GM12878 (cell line): ENCODE measurements around the gene CNTD1. TPM values are rescaled to one million over a fixed set of nuclear protein-coding genes. Genes with fewer than 3 reads are reported as not detected.

Source experiments
- ATAC-seq: fragments of 200-7000 bp; cut with Tn5 transposase; 3 replicates; pipeline ENCODE4 v1.9.1; 2020; ENCODE audit warnings: mild to moderate bottlenecking, moderate library complexity
- BruUV-seq: library from RNA; stranded (reverse); fragments of 400-500 nt; replicated peaks from 2 replicates; lab custom pipeline; 2021; lab: Mats Ljungman, UMichigan
- CTCF ChIA-PET: fragments of 300-600 bp; sonication (Branson Sonifier 250); formaldehyde crosslinking; extraction: SDS; loops from one replicate; lab custom pipeline; 2021; ENCODE audit warnings: inconsistent platforms; lab: Yijun Ruan, JAX
- POLR2A ChIA-PET: fragments of 350-600 bp; formaldehyde crosslinking; extraction: SDS; loops from one replicate; lab custom pipeline; 2021; ENCODE audit warnings: inconsistent platforms; lab: Charles Lee
- RAD21 ChIA-PET: fragments of 300-600 bp; sonication (Branson Sonifier 250); formaldehyde crosslinking; loops from one replicate; lab custom pipeline; 2023; ENCODE audit warnings: antibody characterized with exemption; ENCODE audit not compliant: unreplicated experiment; lab: Charles Lee
- SMC1A ChIA-PET: fragments of 300-600 bp; sonication (Branson Sonifier 250); formaldehyde crosslinking; loops from one replicate; lab custom pipeline; 2023; ENCODE audit not compliant: unreplicated experiment, uncharacterized antibody; lab: Charles Lee
- DNase-seq: peaks from one replicate; pipeline ENCODE4 v3.0.0-alpha.2; 2011; ENCODE audit warnings: low read depth, low spot score
- FAIRE-seq: peaks from 3 replicates; lab custom pipeline; 2011; peaks lifted over from hg19 to GRCh38; lab: Jason Lieb, UNC
- H2AFZ ChIP-seq: 2 replicates; pipeline ENCODE4 v1.6.0; 2011; ENCODE audit warnings: low read depth, low read length, control low read depth; ENCODE audit not compliant: control insufficient read depth
- H3K27ac ChIP-seq: 2 replicates; pipeline ENCODE4 v1.5.1; 2011; ENCODE audit warnings: control low read depth; ENCODE audit not compliant: control insufficient read depth, insufficient read depth
- H3K27me3 ChIP-seq, 2 experiments: replicated peaks in 1 of 2; 2 replicates each; pipeline versions ENCODE4 v1.6.0 to v1.6.1; 2011; ENCODE audit warnings: low read length in 1 of 2; ENCODE audit not compliant: control insufficient read depth in 2 of 2, insufficient read depth in 2 of 2
- H3K36me3 ChIP-seq, 2 experiments: 2 replicates each; pipeline ENCODE4 v1.5.1; 2011; ENCODE audit warnings: low read length in 1 of 2; ENCODE audit not compliant: control insufficient read depth in 2 of 2, insufficient read depth in 2 of 2
- H3K4me1 ChIP-seq: 2 replicates; pipeline ENCODE4 v1.6.1; 2011; ENCODE audit warnings: mild to moderate bottlenecking, low read length, moderate library complexity, mixed read lengths; ENCODE audit not compliant: control insufficient read depth, insufficient read depth
- H3K4me2 ChIP-seq: 2 replicates; pipeline ENCODE4 v1.6.0; 2011; ENCODE audit warnings: control low read depth; ENCODE audit not compliant: control insufficient read depth, insufficient read depth
- H3K4me3 ChIP-seq: fragments of 200-600 bp; sonication (generic); 2 replicates; pipeline ENCODE4 v1.5.1; 2016
- H3K79me2 ChIP-seq: 2 replicates; pipeline ENCODE4 v1.6.0; 2011; ENCODE audit warnings: low read length; ENCODE audit not compliant: control insufficient read depth, insufficient read depth
- H3K9ac ChIP-seq: 2 replicates; pipeline ENCODE4 v1.8.0; 2011; ENCODE audit warnings: low read length, control low read depth, mixed read lengths; ENCODE audit not compliant: control insufficient read depth, insufficient read depth
- H3K9me3 ChIP-seq: replicated peaks from 3 replicates; pipeline ENCODE4 v1.5.1; 2011; ENCODE audit warnings: mild to moderate bottlenecking, low read length; ENCODE audit not compliant: control insufficient read depth, insufficient read depth
- H4K20me1 ChIP-seq: 2 replicates; pipeline ENCODE4 v1.6.0; 2011; ENCODE audit not compliant: control insufficient read depth, insufficient read depth
- ATF7 ChIP-seq: fragments of 450-650 bp; IDR thresholded peaks from 2 replicates; pipeline ENCODE4 v1.6.1; 2016; ENCODE audit warnings: low read depth, mild to moderate bottlenecking
- KAT2A ChIP-seq: conservative IDR thresholded peaks from 2 replicates; pipeline ENCODE4 v1.6.1; 2011; ENCODE audit warnings: low read depth, low read length; ENCODE audit not compliant: control insufficient read depth
- MEF2B ChIP-seq: fragments of 450-650 bp; IDR thresholded peaks from 2 replicates; pipeline ENCODE4 v1.6.1; 2018; ENCODE audit warnings: mild to moderate bottlenecking, moderate library complexity; ENCODE audit not compliant: partially characterized antibody, poor library complexity, severe bottlenecking
- NFYA ChIP-seq: IDR thresholded peaks from 2 replicates; pipeline ENCODE4 v1.6.1; 2011; ENCODE audit warnings: low read depth, mild to moderate bottlenecking, low read length, improper control_type of control experiment, borderline replicate concordance
- WGBS: methylation state at CpG from one replicate; pipeline ENCODE4 v1.1.6; 2016; ENCODE audit warnings: low lambda C conversion rate; ENCODE audit not compliant: insufficient replicate concordance, insufficient coverage; ENCODE audit errors: missing lambda C conversion rate; 5-methylcytosine and 5-hydroxymethylcytosine counted together
- in situ Hi-C: fragments of 300-500 bp; cut with MboI; formaldehyde crosslinking; loops from 9 replicates; pipeline ENCODE4 v1.14.3; 2018; ENCODE audit warnings: mixed read lengths
- intact Hi-C: fragments of 100-400 bp; cut with micrococcal nuclease; formaldehyde crosslinking; loops from one replicate; pipeline ENCODE4 v1.14.2; 2022; ENCODE audit not compliant: unreplicated experiment
- polyA plus RNA-seq, 11 experiments: library from polyadenylated mRNA; depleted of rRNA in 4 of 11; unstranded in 6 of 11; stranded (reverse) in 5 of 11; fragments of >200 nt; fragmentation: Nextera tagmentation in 4 of 11; fragmentation: Illumina TruSeq in 1 of 11; extraction: Ambion mirVana in 4 of 11; extraction: Trizol in 1 of 11; gene quantifications; 1 replicate in 1 of 11; 2 replicates in 10 of 11; pipeline versions ENCODE4 v1.2.1 to v1.2.3, GENCODE V29; 2011 to 2016; ENCODE audit warnings: inconsistent platforms in 2 of 11, missing spikeins in 2 of 11, low read depth in 1 of 11
- total RNA-seq, 4 experiments: library from RNA; depleted of rRNA in 3 of 4; stranded (reverse); fragments of >200 nt in 3 of 4; fragmentation: Illumina TruSeq in 1 of 4; extraction: Trizol in 1 of 4; gene quantifications; 2 replicates each; pipeline versions ENCODE4 v1.2.1 to v1.2.3, GENCODE V29; 2013 to 2021
- TF ChIP-seq, protein P1 (sequence below): fragments of 450-650 bp; formaldehyde crosslinking; IDR thresholded peaks from 2 replicates; pipeline ENCODE4 v1.4.0; 2022; ENCODE audit warnings: mild to moderate bottlenecking, moderate library complexity

The CNTD1 gene
- total and polyA plus RNA-seq, 10 of the 15 experiments (the other 5 are each of a cell fraction or from before 2014, with no cell fraction given): 0.06 to 1.5 (median 1.1) TPM; not detected in 4

DNA sequence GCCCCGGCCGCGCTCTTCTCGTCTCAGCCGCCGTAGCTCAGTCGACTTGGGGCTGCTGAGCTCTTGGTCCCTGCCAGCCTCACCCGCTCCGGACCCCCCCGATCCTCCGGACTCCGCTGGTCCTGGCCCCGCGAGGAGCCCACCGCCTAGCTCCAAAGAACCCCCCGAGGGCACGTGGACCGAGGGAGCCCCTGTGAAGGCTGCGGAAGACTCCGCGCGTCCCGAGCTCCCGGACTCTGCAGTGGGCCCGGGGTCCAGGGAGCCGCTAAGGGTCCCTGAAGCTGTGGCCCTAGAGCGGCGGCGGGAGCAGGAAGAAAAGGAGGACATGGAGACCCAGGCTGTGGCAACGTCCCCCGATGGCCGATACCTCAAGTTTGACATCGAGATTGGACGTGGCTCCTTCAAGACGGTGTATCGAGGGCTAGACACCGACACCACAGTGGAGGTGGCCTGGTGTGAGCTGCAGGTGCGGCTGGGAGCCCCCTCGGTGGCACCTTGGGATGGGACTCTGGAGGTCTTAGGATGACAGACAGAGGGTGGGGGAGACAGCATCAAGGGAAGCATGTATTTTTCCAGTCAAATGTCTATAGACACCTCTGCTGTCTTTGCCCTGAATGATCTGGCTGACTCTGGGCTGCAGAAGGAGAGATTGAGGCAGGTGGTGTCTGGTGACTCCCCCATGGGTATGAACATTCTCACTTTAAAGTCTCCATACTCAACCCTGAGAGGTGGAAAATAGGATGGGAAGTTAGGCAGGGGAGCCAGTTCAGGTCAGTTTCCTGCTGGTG is 17.6 kb upstream of the CNTD1 start:
- H3K27ac ChIP-seq: no peak overlapping the region
- no peak overlapping the region for H2AFZ ChIP-seq
- BruUV-seq: no TSS peak
- no peak overlapping the region for H3K4me2 ChIP-seq
- no peak overlapping the region for H3K9ac ChIP-seq
- 52% methylated on average over 31 of the region's 39 CpGs for WGBS
- ChIA-PET SMC1A (no interaction called here), CTCF (no interaction called here), RAD21 (interaction anchor here (0.7 kb wide), 1 partner anchor 39 kb away, joined by 3 read pairs; no protein-coding TSS in a partner anchor), POLR2A (no interaction called here)
- H3K36me3 ChIP-seq: peaks cover 5 to 7% of the 10 kb centered on the region in 2 experiments; a peak in 3 of 4 replicates
- in situ Hi-C loops (no loop called here), intact Hi-C loops (no loop called here)
- no peak for DNase-seq
- peaks cover under 1% of the 10 kb centered on the region for H3K4me1 ChIP-seq
- FAIRE-seq: no peak
- H3K27me3 ChIP-seq: peaks cover 7 to 21% of the 10 kb centered on the region in 2 experiments
- no peaks in the 10 kb centered on the region for H3K79me2 ChIP-seq
- TF ChIP-seq MEF2B (no peak), NFYA (no peak), KAT2A (no peak), ATF7 (no peak)
- TF ChIP-seq, protein P1, sequence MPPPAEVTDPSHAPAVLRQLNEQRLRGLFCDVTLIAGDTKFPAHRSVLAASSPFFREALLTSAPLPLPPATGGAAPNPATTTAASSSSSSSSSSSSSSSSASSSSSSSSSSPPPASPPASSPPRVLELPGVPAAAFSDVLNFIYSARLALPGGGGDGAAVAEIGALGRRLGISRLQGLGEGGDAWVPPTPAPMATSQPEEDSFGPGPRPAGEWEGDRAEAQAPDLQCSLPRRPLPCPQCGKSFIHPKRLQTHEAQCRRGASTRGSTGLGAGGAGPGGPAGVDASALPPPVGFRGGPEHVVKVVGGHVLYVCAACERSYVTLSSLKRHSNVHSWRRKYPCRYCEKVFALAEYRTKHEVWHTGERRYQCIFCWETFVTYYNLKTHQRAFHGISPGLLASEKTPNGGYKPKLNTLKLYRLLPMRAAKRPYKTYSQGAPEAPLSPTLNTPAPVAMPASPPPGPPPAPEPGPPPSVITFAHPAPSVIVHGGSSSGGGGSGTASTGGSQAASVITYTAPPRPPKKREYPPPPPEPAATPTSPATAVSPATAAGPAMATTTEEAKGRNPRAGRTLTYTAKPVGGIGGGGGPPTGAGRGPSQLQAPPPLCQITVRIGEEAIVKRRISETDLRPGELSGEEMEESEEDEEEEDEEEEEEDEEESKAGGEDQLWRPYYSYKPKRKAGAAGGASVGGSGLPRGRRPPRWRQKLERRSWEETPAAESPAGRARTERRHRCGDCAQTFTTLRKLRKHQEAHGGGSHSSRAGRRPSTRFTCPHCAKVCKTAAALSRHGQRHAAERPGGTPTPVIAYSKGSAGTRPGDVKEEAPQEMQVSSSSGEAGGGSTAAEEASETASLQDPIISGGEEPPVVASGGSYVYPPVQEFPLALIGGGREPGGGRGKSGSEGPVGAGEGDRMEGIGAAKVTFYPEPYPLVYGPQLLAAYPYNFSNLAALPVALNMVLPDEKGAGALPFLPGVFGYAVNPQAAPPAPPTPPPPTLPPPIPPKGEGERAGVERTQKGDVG (CRISPR knock-in tag): no peak
- H3K4me3 ChIP-seq: no peak overlapping the region
- no peak; the same call in 2 of the 3 replicates for ATAC-seq
- H4K20me1 ChIP-seq: no peaks in the 10 kb centered on the region; the same call in 1 of the 2 replicates
- no peaks in the 10 kb centered on the region; the same call in 2 of the 3 replicates for H3K9me3 ChIP-seq
